H9 (cell line): ENCODE measurements around the gene MSH6. TPM values are rescaled to one million over a fixed set of nuclear protein-coding genes. Genes with fewer than 3 reads are reported as not detected.
"Not testable (repeated sequence)": the region's sequence is repeated elsewhere in the genome, so short reads cannot be mapped to it uniquely, and the experiment has no call there.

ENCODE experiments used
- DNase-seq: peaks from one replicate; pipeline ENCODE4 v3.0.0-alpha.2; 2017
- H2AFZ ChIP-seq: one replicate; pipeline ENCODE4 v1.6.1; 2013; ENCODE audit warnings: mild to moderate bottlenecking, low read length, control low read depth, moderate library complexity
- H2AK5ac ChIP-seq: 2 replicates; pipeline ENCODE4 v1.6.1; 2013; ENCODE audit warnings: low read length, control low read depth, mixed read lengths; ENCODE audit not compliant: insufficient read length
- H2BK120ac ChIP-seq: one replicate; pipeline ENCODE4 v1.6.1; 2013; ENCODE audit warnings: low read depth, mild to moderate bottlenecking, low read length, control low read depth, inconsistent platforms; ENCODE audit not compliant: poor library complexity, severe bottlenecking
- H2BK12ac ChIP-seq: 2 replicates; pipeline ENCODE4 v1.6.1; 2013; ENCODE audit warnings: low read length, control low read depth, mixed read lengths, low read depth; ENCODE audit not compliant: insufficient read length
- H2BK15ac ChIP-seq: 2 replicates; pipeline ENCODE4 v1.6.1; 2013; ENCODE audit warnings: low read depth, low read length, control low read depth
- H2BK20ac ChIP-seq: one replicate; pipeline ENCODE4 v1.6.1; 2013; ENCODE audit warnings: low read depth, mild to moderate bottlenecking, low read length, control low read depth, inconsistent platforms; ENCODE audit not compliant: poor library complexity, severe bottlenecking
- H2BK5ac ChIP-seq: 2 replicates; pipeline ENCODE4 v1.6.1; 2013; ENCODE audit warnings: low read length, control low read depth, mixed read lengths; ENCODE audit not compliant: insufficient read length
- H3K14ac ChIP-seq: 2 replicates; pipeline ENCODE4 v1.6.1; 2013; ENCODE audit warnings: low read length, control low read depth; ENCODE audit not compliant: insufficient read depth
- H3K18ac ChIP-seq: 2 replicates; pipeline ENCODE4 v1.6.1; 2013; ENCODE audit warnings: low read depth, mild to moderate bottlenecking, mixed read lengths, low read length, control low read depth; ENCODE audit not compliant: insufficient read length
- H3K23ac ChIP-seq: 2 replicates; pipeline ENCODE4 v1.6.1; 2013; ENCODE audit warnings: low read length, control low read depth, mixed read lengths, low read depth; ENCODE audit not compliant: insufficient read length
- H3K23me2 ChIP-seq: 2 replicates; pipeline ENCODE4 v1.6.1; 2013; ENCODE audit warnings: low read depth, mild to moderate bottlenecking, mixed read lengths, low read length, control low read depth; ENCODE audit not compliant: insufficient read length, poor library complexity, severe bottlenecking
- H3K27ac ChIP-seq: 2 replicates; pipeline ENCODE4 v1.5.1; 2013; ENCODE audit warnings: low read length, control low read depth, mixed read lengths, low read depth; ENCODE audit not compliant: insufficient read length
- H3K27me3 ChIP-seq: 2 replicates; pipeline ENCODE4 v1.6.1; 2013; ENCODE audit warnings: low read length, control low read depth, inconsistent platforms; ENCODE audit not compliant: insufficient read depth
- H3K4ac ChIP-seq: 2 replicates; pipeline ENCODE4 v1.6.1; 2013; ENCODE audit warnings: low read depth, mild to moderate bottlenecking, control low read depth, inconsistent platforms, low read length, moderate library complexity
- H3K4me1 ChIP-seq: 2 replicates; pipeline ENCODE4 v1.6.1; 2013; ENCODE audit warnings: low read length, control low read depth, inconsistent platforms; ENCODE audit not compliant: insufficient read depth
- H3K4me2 ChIP-seq: 2 replicates; pipeline ENCODE4 v1.6.1; 2013; ENCODE audit warnings: low read length, control low read depth, mixed read lengths; ENCODE audit not compliant: insufficient read length, insufficient read depth
- H3K56ac ChIP-seq: 2 replicates; pipeline ENCODE4 v1.6.1; 2013; ENCODE audit warnings: low read depth, mild to moderate bottlenecking, mixed read lengths, low read length, control low read depth; ENCODE audit not compliant: insufficient read length
- H3K79me1 ChIP-seq: 2 replicates; pipeline ENCODE4 v1.6.1; 2013; ENCODE audit warnings: low read depth, mild to moderate bottlenecking, moderate library complexity, low read length, control low read depth, inconsistent platforms; ENCODE audit not compliant: insufficient read depth, poor library complexity, severe bottlenecking
- H3K79me2 ChIP-seq: 2 replicates; pipeline ENCODE4 v1.6.1; 2013; ENCODE audit warnings: low read length, control low read depth, inconsistent platforms; ENCODE audit not compliant: insufficient read depth
- H3K9ac ChIP-seq: 2 replicates; pipeline ENCODE4 v1.6.1; 2013; ENCODE audit warnings: low read length, control low read depth, mixed read lengths; ENCODE audit not compliant: insufficient read length; ENCODE audit errors: extremely low read depth
- H3K9me3 ChIP-seq: one replicate; pipeline ENCODE4 v1.6.1; 2013; ENCODE audit warnings: low read depth, low read length, inconsistent platforms; ENCODE audit not compliant: control insufficient read depth
- H3T11ph ChIP-seq: one replicate; pipeline ENCODE4 v1.6.1; 2013; ENCODE audit warnings: mild to moderate bottlenecking, low read length, control low read depth, inconsistent platforms
- H4K20me1 ChIP-seq: one replicate; pipeline ENCODE4 v1.6.1; 2013; ENCODE audit not compliant: control insufficient read depth, insufficient read length, insufficient read depth
- H4K5ac ChIP-seq: 2 replicates; pipeline ENCODE4 v1.6.1; 2013; ENCODE audit warnings: low read depth, mild to moderate bottlenecking, mixed read lengths, low read length, control low read depth; ENCODE audit not compliant: insufficient read length
- H4K8ac ChIP-seq: replicated peaks from 2 replicates; pipeline ENCODE4 v1.6.1; 2013; ENCODE audit warnings: low read length, control low read depth, mixed read lengths, low read depth; ENCODE audit not compliant: insufficient read length
- H4K91ac ChIP-seq: 2 replicates; pipeline ENCODE4 v1.6.1; 2013; ENCODE audit warnings: low read depth, mild to moderate bottlenecking, moderate library complexity, mixed read lengths, low read length, control low read depth; ENCODE audit not compliant: insufficient read length
- H3K27ac Mint-ChIP-seq, 3 experiments: 2 replicates in 2 of 3; 3 replicates in 1 of 3; pipeline ENCODE4 v1.8.0; 2020 to 2021; ENCODE audit warnings: mixed read lengths in 3 of 3, mild to moderate bottlenecking in 1 of 3, moderate library complexity in 1 of 3
- H3K27me3 Mint-ChIP-seq: 2 replicates; pipeline ENCODE4 v1.8.0; 2021; ENCODE audit warnings: low read depth, mild to moderate bottlenecking, moderate library complexity, mixed read lengths
- H3K36me3 Mint-ChIP-seq, 3 experiments: 2 replicates in 2 of 3; 3 replicates in 1 of 3; pipeline ENCODE4 v1.8.0; 2020 to 2021; ENCODE audit warnings: low read depth in 3 of 3, mixed read lengths in 3 of 3; ENCODE audit not compliant: insufficient read depth in 1 of 3
- H3K4me1 Mint-ChIP-seq, 2 experiments: 2 replicates each; pipeline ENCODE4 v1.8.0; 2020; ENCODE audit warnings: mixed read lengths in 2 of 2
- H3K4me3 Mint-ChIP-seq, 2 experiments: 2 replicates in 1 of 2; 3 replicates in 1 of 2; pipeline ENCODE4 v1.8.0; 2020 to 2021; ENCODE audit warnings: mild to moderate bottlenecking in 2 of 2, mixed read lengths in 2 of 2, moderate library complexity in 1 of 2
- H3K9me3 Mint-ChIP-seq, 2 experiments: 2 replicates in 1 of 2; 3 replicates in 1 of 2; pipeline ENCODE4 v1.8.0; 2020; ENCODE audit warnings: mild to moderate bottlenecking in 2 of 2, mixed read lengths in 2 of 2, moderate library complexity in 1 of 2
- WGBS: extraction: QIAGEN DNeasy Blood & Tissue Kit; methylation state at CpG from one replicate; pipeline ENCODE4 v1.1.7; 2013; ENCODE audit warnings: missing lambda C conversion rate, low lambda C conversion rate, mixed read lengths; ENCODE audit not compliant: insufficient read length; ENCODE audit errors: extremely low coverage; 5-methylcytosine and 5-hydroxymethylcytosine counted together
- total RNA-seq: library from RNA; stranded (reverse); gene quantifications from 2 replicates; pipeline ENCODE4 v1.2.1, GENCODE V29; 2021
- TF ChIP-seq, protein P1 (sequence below): fragments of 200-600 bp; sonication (generic); conservative IDR thresholded peaks from 3 replicates; pipeline ENCODE4 v1.8.0; 2021; ENCODE audit warnings: antibody characterized with exemption, mild to moderate bottlenecking

Gene MSH6
- total RNA-seq, 1 experiment from 2014 or later: 303 TPM

- H2BK15ac ChIP-seq: no peak overlapping the region
- H3K4me2 ChIP-seq: no peak overlapping the region
- WGBS: no CpG with 5 or more reads among the region's 1 CpG
- DNase-seq: no peak
- H3K27ac ChIP-seq: no peak overlapping the region
- no peak overlapping the region for H2BK5ac ChIP-seq
- no peak overlapping the region for H3K4ac ChIP-seq
- H4K8ac ChIP-seq: no peak overlapping the region
- no peaks in the 10 kb centered on the region for H3K27me3 ChIP-seq
- H3K18ac ChIP-seq: no peak overlapping the region
- no peak overlapping the region for H3K9ac ChIP-seq
- H3K56ac ChIP-seq: no peak overlapping the region
- no peak overlapping the region for H4K5ac ChIP-seq
- TF ChIP-seq, protein P1, sequence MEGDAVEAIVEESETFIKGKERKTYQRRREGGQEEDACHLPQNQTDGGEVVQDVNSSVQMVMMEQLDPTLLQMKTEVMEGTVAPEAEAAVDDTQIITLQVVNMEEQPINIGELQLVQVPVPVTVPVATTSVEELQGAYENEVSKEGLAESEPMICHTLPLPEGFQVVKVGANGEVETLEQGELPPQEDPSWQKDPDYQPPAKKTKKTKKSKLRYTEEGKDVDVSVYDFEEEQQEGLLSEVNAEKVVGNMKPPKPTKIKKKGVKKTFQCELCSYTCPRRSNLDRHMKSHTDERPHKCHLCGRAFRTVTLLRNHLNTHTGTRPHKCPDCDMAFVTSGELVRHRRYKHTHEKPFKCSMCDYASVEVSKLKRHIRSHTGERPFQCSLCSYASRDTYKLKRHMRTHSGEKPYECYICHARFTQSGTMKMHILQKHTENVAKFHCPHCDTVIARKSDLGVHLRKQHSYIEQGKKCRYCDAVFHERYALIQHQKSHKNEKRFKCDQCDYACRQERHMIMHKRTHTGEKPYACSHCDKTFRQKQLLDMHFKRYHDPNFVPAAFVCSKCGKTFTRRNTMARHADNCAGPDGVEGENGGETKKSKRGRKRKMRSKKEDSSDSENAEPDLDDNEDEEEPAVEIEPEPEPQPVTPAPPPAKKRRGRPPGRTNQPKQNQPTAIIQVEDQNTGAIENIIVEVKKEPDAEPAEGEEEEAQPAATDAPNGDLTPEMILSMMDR: no peak
- no peaks in the 10 kb centered on the region for H3K9me3 Mint-ChIP-seq
- H3K9me3 ChIP-seq: no peaks in the 10 kb centered on the region
- no peak overlapping the region for H2BK120ac ChIP-seq
- H3K23me2 ChIP-seq: no peaks in the 10 kb centered on the region
- no peaks in the 10 kb centered on the region for H3K4me1 ChIP-seq
- peaks cover 14% of the 10 kb centered on the region; the same call in 1 of the 2 replicates for H3K79me2 ChIP-seq
- no peak overlapping the region for H2AFZ ChIP-seq
- no peak overlapping the region for H4K91ac ChIP-seq
- H2AK5ac ChIP-seq: no peak overlapping the region
- no peak overlapping the region for H3T11ph ChIP-seq
- no peak overlapping the region for H3K27ac Mint-ChIP-seq
- H3K4me1 Mint-ChIP-seq: peaks cover 2 to 4% of the 10 kb centered on the region in 2 experiments; a peak in 3 of 4 replicates
- no peaks in the 10 kb centered on the region for H3K79me1 ChIP-seq
- H4K20me1 ChIP-seq: no peaks in the 10 kb centered on the region
- H3K27me3 Mint-ChIP-seq: no peaks in the 10 kb centered on the region
- H2BK12ac ChIP-seq: no peak overlapping the region
- H2BK20ac ChIP-seq: no peak overlapping the region
- no peak overlapping the region for H3K23ac ChIP-seq
- H3K36me3 Mint-ChIP-seq: peaks cover 0 to 4% (median 3%) of the 10 kb centered on the region in 3 experiments; a peak in 3 of 7 replicates
- H3K4me3 Mint-ChIP-seq: no peak overlapping the region
- H3K14ac ChIP-seq: no peak overlapping the region
Measured at GRCh38 chr2:47850198-47850597, 67.3 kb downstream of the MSH6 start.

GRCh38 chr2:47853067-47853777, 70.3 kb downstream of the MSH6 start:
- H4K20me1 ChIP-seq: not testable (repeated sequence)
- no CpG with 5 or more reads among the region's 8 CpGs for WGBS

More at GRCh38 chr2:47853067-47853777, 70.3 kb downstream of the MSH6 start:
- not testable (repeated sequence) for DNase-seq, H4K91ac ChIP-seq, H2AK5ac ChIP-seq, H3K56ac ChIP-seq, H3K4me1 Mint-ChIP-seq, H2BK20ac ChIP-seq, H3K23me2 ChIP-seq, H3K36me3 Mint-ChIP-seq, H3K9me3 Mint-ChIP-seq, H3K27ac ChIP-seq, H3K79me1 ChIP-seq, H2AFZ ChIP-seq, H2BK15ac ChIP-seq, H3K4me2 ChIP-seq, H3K14ac ChIP-seq, H2BK120ac ChIP-seq, H3K9ac ChIP-seq, H3K27me3 Mint-ChIP-seq, H3K18ac ChIP-seq, H3T11ph ChIP-seq, H3K4me3 Mint-ChIP-seq, H3K27me3 ChIP-seq, H3K9me3 ChIP-seq, H4K5ac ChIP-seq, H2BK5ac ChIP-seq, H3K4me1 ChIP-seq, H3K4ac ChIP-seq, H4K8ac ChIP-seq, H2BK12ac ChIP-seq, H3K27ac Mint-ChIP-seq, H3K23ac ChIP-seq
- H3K79me2 ChIP-seq: peaks cover 16% of the 10 kb centered on the region; the same call in 1 of the 2 replicates
